IMR-90 (cell line): ENCODE results near the gene S100A3. TPM values are rescaled to one million over a fixed set of nuclear protein-coding genes. Genes with fewer than 3 reads are reported as not detected.

Experiments
- ATAC-seq: fragments of 200-7000 bp; cut with Tn5 transposase; 2 replicates; pipeline ENCODE4 v1.9.1; 2020; ENCODE audit warnings: low read depth, mild to moderate bottlenecking, moderate library complexity
- BruUV-seq: library from RNA; stranded (reverse); fragments of 400-500 nt; replicated peaks from 2 replicates; lab custom pipeline; 2021; lab: Mats Ljungman, UMichigan
- CTCF ChIA-PET: fragments of 300-600 bp; formaldehyde crosslinking; extraction: SDS; loops from one replicate; lab custom pipeline; 2021; ENCODE audit warnings: antibody characterized with exemption; lab: Yijun Ruan, JAX
- POLR2A ChIA-PET: fragments of 300-600 bp; sonication (Branson Sonifier 250); formaldehyde crosslinking; loops from one replicate; lab custom pipeline; 2022; ENCODE audit warnings: antibody characterized with exemption; ENCODE audit not compliant: unreplicated experiment; lab: Charles Lee
- DNase-seq: peaks from one replicate; pipeline ENCODE4 v3.0.0; 2013
- H2AFZ ChIP-seq: replicated peaks from 2 replicates; pipeline ENCODE3; 2013; ENCODE audit warnings: low read length, mild to moderate bottlenecking; ENCODE audit not compliant: poor library complexity
- H2AK5ac ChIP-seq: 2 replicates; pipeline ENCODE4 v1.6.1; 2013; ENCODE audit warnings: low read depth, low read length, inconsistent platforms
- H2AK9ac ChIP-seq: replicated peaks from 2 replicates; pipeline ENCODE3; 2013; ENCODE audit warnings: mild to moderate bottlenecking, low read depth, low read length, moderate library complexity; ENCODE audit not compliant: poor library complexity
- H2BK120ac ChIP-seq: 2 replicates; pipeline ENCODE4 v1.6.1; 2013; ENCODE audit warnings: low read depth, low read length, inconsistent platforms
- H2BK15ac ChIP-seq: 3 replicates; pipeline ENCODE4 v1.6.1; 2013; ENCODE audit warnings: low read depth, low read length, inconsistent platforms
- H2BK20ac ChIP-seq: 2 replicates; pipeline ENCODE4 v1.6.1; 2013; ENCODE audit warnings: low read depth, mild to moderate bottlenecking, inconsistent platforms, low read length, moderate library complexity
- H2BK5ac ChIP-seq: 2 replicates; pipeline ENCODE4 v1.6.1; 2013; ENCODE audit warnings: mild to moderate bottlenecking, low read depth, low read length, inconsistent platforms; ENCODE audit not compliant: poor library complexity, severe bottlenecking
- H3K14ac ChIP-seq: replicated peaks from 2 replicates; pipeline ENCODE4 v1.6.1; 2013; ENCODE audit warnings: low read depth, low read length, inconsistent platforms
- H3K18ac ChIP-seq: 2 replicates; pipeline ENCODE4 v1.6.1; 2013; ENCODE audit warnings: low read depth, low read length, control low read depth
- H3K23ac ChIP-seq: 2 replicates; pipeline ENCODE4 v1.6.1; 2013; ENCODE audit warnings: low read depth, low read length, inconsistent platforms
- H3K27ac ChIP-seq: 2 replicates; pipeline ENCODE4 v1.5.1; 2013; ENCODE audit warnings: mild to moderate bottlenecking, control low read depth, low read length; ENCODE audit not compliant: insufficient read depth
- H3K27me3 ChIP-seq: 2 replicates; pipeline ENCODE4 v1.6.1; 2013; ENCODE audit warnings: low read length; ENCODE audit not compliant: control insufficient read depth, insufficient read depth
- H3K36me3 ChIP-seq: 2 replicates; pipeline ENCODE4 v1.6.1; 2013; ENCODE audit warnings: low read length, mixed read lengths; ENCODE audit not compliant: control insufficient read depth, insufficient read depth
- H3K4ac ChIP-seq: 2 replicates; pipeline ENCODE4 v1.6.1; 2013; ENCODE audit warnings: low read depth, low read length, inconsistent platforms
- H3K4me1 ChIP-seq: 2 replicates; pipeline ENCODE4 v1.6.1; 2013; ENCODE audit warnings: low read length, mixed read lengths; ENCODE audit not compliant: control insufficient read depth, insufficient read depth
- H3K4me2 ChIP-seq: 2 replicates; pipeline ENCODE4 v1.6.1; 2013; ENCODE audit warnings: low read depth, mild to moderate bottlenecking, control low read depth, low read length, moderate library complexity
- H3K4me3 ChIP-seq: 2 replicates; pipeline ENCODE4 v1.5.1; 2013; ENCODE audit warnings: low read depth, mild to moderate bottlenecking, control low read depth, low read length, moderate library complexity; ENCODE audit not compliant: insufficient read depth
- H3K56ac ChIP-seq: 2 replicates; pipeline ENCODE4 v1.6.1; 2013; ENCODE audit warnings: low read length, inconsistent platforms; ENCODE audit not compliant: insufficient read depth; ENCODE audit errors: extremely low read depth
- H3K79me1 ChIP-seq, 2 experiments: 2 replicates each; pipeline ENCODE4 v1.6.1; 2013; ENCODE audit warnings: low read length in 2 of 2, inconsistent platforms in 1 of 2, low read depth in 1 of 2
- H3K9ac ChIP-seq: 2 replicates; pipeline ENCODE4 v1.6.1; 2013; ENCODE audit warnings: low read depth, low read length, control low read depth
- H3K9me1 ChIP-seq: 2 replicates; pipeline ENCODE4 v1.6.1; 2013; ENCODE audit warnings: low read length, inconsistent platforms; ENCODE audit not compliant: insufficient read depth
- H3K9me3 ChIP-seq: 2 replicates; pipeline ENCODE4 v1.6.1; 2013; ENCODE audit warnings: low read length; ENCODE audit not compliant: control insufficient read depth, insufficient read depth
- H4K20me1 ChIP-seq: 2 replicates; pipeline ENCODE4 v1.6.1; 2013; ENCODE audit warnings: low read length, inconsistent platforms; ENCODE audit not compliant: insufficient read depth
- H4K5ac ChIP-seq: 2 replicates; pipeline ENCODE4 v1.6.1; 2013; ENCODE audit warnings: mild to moderate bottlenecking, low read depth, low read length, control low read depth
- H4K8ac ChIP-seq, 2 experiments: 2 replicates each; pipeline ENCODE4 v1.6.1; 2013; ENCODE audit warnings: low read depth in 2 of 2, low read length in 2 of 2, control low read depth in 1 of 2, inconsistent platforms in 1 of 2
- H4K91ac ChIP-seq: 2 replicates; pipeline ENCODE4 v1.6.1; 2013; ENCODE audit warnings: low read depth, low read length, inconsistent platforms; ENCODE audit not compliant: insufficient read depth
- BHLHE40 ChIP-seq: fragments of 150-350 bp; IDR thresholded peaks from 2 replicates; pipeline ENCODE4 v1.6.1; 2016; ENCODE audit warnings: mild to moderate bottlenecking, low read depth, low read length
- CEBPB ChIP-seq: IDR thresholded peaks from 2 replicates; pipeline ENCODE4 v1.6.1; 2012; ENCODE audit warnings: low read depth, low read length, improper control_type of control experiment
- CHD1 ChIP-seq: IDR thresholded peaks from 2 replicates; pipeline ENCODE4 v1.6.1; 2012; ENCODE audit warnings: low read depth, low read length, improper control_type of control experiment
- CTCF ChIP-seq: conservative IDR thresholded peaks from 2 replicates; pipeline ENCODE4 v1.5.1; 2012; ENCODE audit warnings: mild to moderate bottlenecking, low read depth, low read length, improper control_type of control experiment
- ELK1 ChIP-seq: fragments of 150-350 bp; IDR thresholded peaks from 2 replicates; pipeline ENCODE4 v1.6.1; 2016; ENCODE audit warnings: low read depth, mild to moderate bottlenecking, low read length, moderate library complexity, borderline replicate concordance
- FOS ChIP-seq: fragments of 150-350 bp; IDR thresholded peaks from 2 replicates; pipeline ENCODE4 v1.6.1; 2016; ENCODE audit warnings: low read depth, low read length
- MAFK ChIP-seq: IDR thresholded peaks from 2 replicates; pipeline ENCODE4 v1.6.1; 2012; ENCODE audit warnings: low read depth, low read length, improper control_type of control experiment
- MAZ ChIP-seq: IDR thresholded peaks from 2 replicates; pipeline ENCODE4 v1.6.1; 2012; ENCODE audit warnings: low read depth, mild to moderate bottlenecking, low read length, improper control_type of control experiment, moderate library complexity, borderline replicate concordance
- MXI1 ChIP-seq: IDR thresholded peaks from 2 replicates; pipeline ENCODE4 v1.6.1; 2012; ENCODE audit warnings: low read depth, mild to moderate bottlenecking, low read length, moderate library complexity, borderline replicate concordance
- NFE2L2 ChIP-seq: fragments of 150-350 bp; IDR thresholded peaks from 2 replicates; pipeline ENCODE4 v1.6.1; 2016; ENCODE audit warnings: low read depth, mild to moderate bottlenecking, low read length
- RAD21 ChIP-seq: IDR thresholded peaks from 2 replicates; pipeline ENCODE4 v1.6.1; 2012; ENCODE audit warnings: low read length, improper control_type of control experiment
- RCOR1 ChIP-seq: IDR thresholded peaks from 2 replicates; pipeline ENCODE4 v1.6.1; 2012; ENCODE audit warnings: mild to moderate bottlenecking, low read length, improper control_type of control experiment; ENCODE audit not compliant: insufficient replicate concordance
- SMC3 ChIP-seq: fragments of 150-350 bp; IDR thresholded peaks from 2 replicates; pipeline ENCODE4 v1.6.1; 2016; ENCODE audit warnings: low read depth, mild to moderate bottlenecking, antibody characterized with exemption, low read length, moderate library complexity
- WGBS, 2 experiments: methylation state at CpG; one replicate each; pipeline versions ENCODE4 v1.1.5 to v1.1.7; 2013; ENCODE audit warnings: missing lambda C conversion rate in 2 of 2; ENCODE audit not compliant: insufficient read length in 1 of 2; ENCODE audit errors: extremely low coverage in 2 of 2; 5-methylcytosine and 5-hydroxymethylcytosine counted together
- dilution Hi-C: fragments of 300-500 bp; cut with HindIII; formaldehyde crosslinking; loops from one replicate; pipeline ENCODE4 v1.14.3; 2018; ENCODE audit warnings: low sequenced_read_pairs; ENCODE audit not compliant: unreplicated experiment
- in situ Hi-C: fragments of 300-500 bp; cut with MboI; formaldehyde crosslinking; loops from 3 replicates; pipeline ENCODE4 v1.14.3; 2019; ENCODE audit warnings: low sequenced_read_pairs, inconsistent platforms, mixed read lengths
- intact Hi-C: fragments of 100-400 bp; cut with micrococcal nuclease; formaldehyde crosslinking; loops from 2 replicates; pipeline ENCODE4 v1.10.0; 2022
- polyA plus RNA-seq, 3 experiments: library from polyadenylated mRNA; depleted of rRNA; stranded (reverse); fragments of >200 nt; gene quantifications; 2 replicates each; pipeline ENCODE4 v1.2.3, GENCODE V29; 2012; ENCODE audit warnings: low replicate concordance in 1 of 3
- total RNA-seq: library from RNA; depleted of rRNA; stranded (reverse); fragments of >200 nt; gene quantifications from 2 replicates; pipeline ENCODE4 v1.2.3, GENCODE V29; 2012

Gene S100A3
- total and polyA plus RNA-seq, 2 of the 4 experiments (the other 2 are of a cell fraction), result 2.9 to 4.5 TPM

DNA sequence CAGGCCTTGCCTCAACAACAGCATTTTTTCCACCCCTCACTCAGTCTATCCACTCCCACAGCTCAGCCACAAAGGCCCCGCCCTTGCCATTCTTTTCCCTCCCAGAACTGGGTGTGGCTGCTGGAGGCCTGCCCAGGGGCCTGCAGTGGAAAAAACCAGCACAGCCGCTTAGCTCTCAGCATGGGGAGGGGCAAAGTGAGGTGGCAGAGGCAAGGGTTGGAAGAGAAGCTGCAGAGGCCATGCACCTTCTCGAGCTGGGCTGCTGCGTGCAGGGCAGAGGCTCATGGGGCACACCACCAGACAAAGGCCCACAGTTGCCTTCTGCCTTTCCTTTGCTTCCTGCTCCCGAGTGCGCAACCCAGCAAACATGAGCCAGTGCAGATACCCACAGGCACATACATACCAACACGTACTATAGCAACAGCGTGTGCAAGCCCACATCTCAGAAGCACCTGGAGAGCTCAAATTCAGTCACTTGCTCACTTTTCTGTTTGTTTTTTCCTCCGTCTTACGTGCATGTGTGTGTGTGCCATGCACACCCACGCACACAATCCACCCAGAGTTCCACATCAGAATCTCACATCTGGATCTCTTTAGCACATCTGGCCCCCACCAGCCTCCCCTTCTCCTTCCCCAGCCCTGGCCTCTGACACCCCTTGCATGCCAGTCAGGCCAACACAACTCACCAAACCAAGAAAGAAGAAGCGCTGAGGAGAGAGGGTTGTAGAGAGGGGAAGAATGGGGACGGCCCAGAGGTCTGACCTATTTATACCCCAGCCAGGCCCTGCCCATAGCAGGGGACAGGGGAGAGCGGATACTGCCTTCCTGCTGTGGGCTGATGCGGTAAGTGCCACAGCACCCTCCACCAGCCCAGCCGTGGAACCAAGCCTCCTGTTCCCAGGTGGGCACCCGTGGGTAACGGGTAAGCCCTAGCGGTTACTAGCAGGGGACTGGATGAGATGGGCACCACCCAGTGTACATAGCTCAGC is 3.7 kb downstream of the S100A3 start, which contains the start of gene S100A4:
TSS of gene S100A4 (minus strand) at position 740 of the 989 bp plus-strand sequence. CDS start 1,012 bp downstream, outside the sequence.
- no TSS peak for BruUV-seq
- Histone ChIP-seq H3K27me3 (no peaks in the 10 kb centered on the region), H2BK120ac (peak within 1 kb of the TSS; percentile 97), H3K18ac (peak within 1 kb of the TSS; percentile 56), H3K79me1 (peaks cover 0 to 35% of the 10 kb centered on the region in 2 experiments; a peak in 3 of 4 replicates), H4K20me1 (no peaks in the 10 kb centered on the region), H3K4ac (peak within 1 kb of the TSS; percentile 99), H2AFZ (peak within 1 kb of the TSS; percentile 82), H3K23ac (peak within 1 kb of the TSS; percentile 54), H2AK5ac (peak within 1 kb of the TSS; percentile 98), H3K9me1 (peaks cover 56% of the 10 kb centered on the region), H3K4me3 (no peak within 1 kb of the TSS), H3K27ac (peak within 1 kb of the TSS; percentile 81), H2AK9ac (peak within 1 kb of the TSS; percentile 99), H2BK20ac (peak within 1 kb of the TSS; percentile 77), H3K56ac (no peak within 1 kb of the TSS), H2BK5ac (peak within 1 kb of the TSS; percentile 78), H3K4me1 (peaks cover 40% of the 10 kb centered on the region), H3K4me2 (peak within 1 kb of the TSS; percentile 17; the same call in 1 of the 2 replicates), H3K14ac (peak within 1 kb of the TSS; percentile 99), H4K8ac (peak within 1 kb of the TSS; percentile 74 to 96), H3K36me3 (no peaks in the 10 kb centered on the region), H4K91ac (peak within 1 kb of the TSS; percentile 94), H3K9me3 (no peaks in the 10 kb centered on the region), H2BK15ac (peak within 1 kb of the TSS; percentile 79; the same call in 2 of the 3 replicates), H4K5ac (peak within 1 kb of the TSS; percentile 87), H3K9ac (peak within 1 kb of the TSS; percentile 44; the same call in 1 of the 2 replicates)
- no peak for TF ChIP-seq MAFK
- TF ChIP-seq MXI1, result 0 out of 2 replicates have a peak, but pooled peaks have one; percentile 11
- TF ChIP-seq FOS, result no peak
- no peak for TF ChIP-seq RCOR1
- TF ChIP-seq SMC3, result no peak
- TF ChIP-seq NFE2L2, result no peak
- no peak for TF ChIP-seq ELK1
- no peak for TF ChIP-seq RAD21
- peak; percentile 78; the same call in 1 of the 2 replicates for TF ChIP-seq MAZ
- no peak for TF ChIP-seq BHLHE40
- 0 out of 2 replicates have a peak, but pooled peaks have one; percentile 21 for TF ChIP-seq CEBPB
- TF ChIP-seq CHD1, result no peak
- no peak for TF ChIP-seq CTCF
- ATAC-seq, result peak; percentile 79
- WGBS, 2 experiments, result 42% methylated on average over 7 of the region's 19 CpGs; no CpG with 5 or more reads in 1 of the 2 experiments
- DNase-seq, result peak; percentile 83
- dilution Hi-C loops (no loop called here), intact Hi-C loops (no loop called here), in situ Hi-C loops (loop anchor here (25.0 kb wide), 1 partner anchor 417 kb away; the partner anchor contains the start of genes CREB3L4, CRTC2 and SLC39A1)
- CTCF ChIA-PET, result interaction anchor here (1.2 to 1.5 kb wide), 2 partner anchors 9 to 12 kb away, joined by 3 to 4 read pairs; no protein-coding TSS in a partner anchor
- POLR2A ChIA-PET, result interaction anchor here (0.7 to 1.8 kb wide), 4 partner anchors 9 to 21 kb away, joined by 3 to 9 read pairs (median 4); partner anchors contain the start of gene S100A6
